SHP77 (cell line): Measurements from ENCODE around the gene RXFP3.
"Not testable (repeated sequence)": the region's sequence is repeated elsewhere in the genome, so short reads cannot be mapped to it uniquely, and the experiment has no call there.

Experiments used
- DNase-seq, 2 experiments: peaks; one replicate each; lab custom pipeline; 2025; lab: John Stamatoyannopoulos, UW

The RXFP3 gene

DNA sequence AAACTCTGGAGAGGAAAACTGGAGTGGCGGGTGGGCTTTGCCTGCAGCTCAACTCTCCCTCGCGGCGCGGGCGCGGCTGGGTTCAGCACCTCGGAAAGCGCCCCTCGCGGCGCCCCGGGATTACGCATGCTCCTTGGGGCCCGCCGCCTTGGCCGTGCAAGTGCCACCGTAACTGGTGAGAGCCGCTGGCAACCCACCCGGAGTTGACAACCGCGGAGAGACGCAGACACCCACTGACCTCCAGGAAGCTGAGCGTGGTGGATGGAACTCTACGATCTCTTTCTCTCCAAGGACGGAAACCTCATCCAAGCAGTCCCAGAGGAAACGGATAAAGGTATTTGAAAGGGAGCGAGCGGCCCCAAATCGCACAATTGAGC is 194 bp upstream of the RXFP3 start:
- DNase-seq, result no peak

DNA sequence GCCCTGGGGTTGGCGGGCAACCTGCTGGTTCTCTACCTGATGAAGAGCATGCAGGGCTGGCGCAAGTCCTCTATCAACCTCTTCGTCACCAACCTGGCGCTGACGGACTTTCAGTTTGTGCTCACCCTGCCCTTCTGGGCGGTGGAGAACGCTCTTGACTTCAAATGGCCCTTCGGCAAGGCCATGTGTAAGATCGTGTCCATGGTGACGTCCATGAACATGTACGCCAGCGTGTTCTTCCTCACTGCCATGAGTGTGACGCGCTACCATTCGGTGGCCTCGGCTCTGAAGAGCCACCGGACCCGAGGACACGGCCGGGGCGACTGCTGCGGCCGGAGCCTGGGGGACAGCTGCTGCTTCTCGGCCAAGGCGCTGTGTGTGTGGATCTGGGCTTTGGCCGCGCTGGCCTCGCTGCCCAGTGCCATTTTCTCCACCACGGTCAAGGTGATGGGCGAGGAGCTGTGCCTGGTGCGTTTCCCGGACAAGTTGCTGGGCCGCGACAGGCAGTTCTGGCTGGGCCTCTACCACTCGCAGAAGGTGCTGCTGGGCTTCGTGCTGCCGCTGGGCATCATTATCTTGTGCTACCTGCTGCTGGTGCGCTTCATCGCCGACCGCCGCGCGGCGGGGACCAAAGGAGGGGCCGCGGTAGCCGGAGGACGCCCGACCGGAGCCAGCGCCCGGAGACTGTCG is 976 bp downstream of the RXFP3 start:
- DNase-seq, result no peak

DNA sequence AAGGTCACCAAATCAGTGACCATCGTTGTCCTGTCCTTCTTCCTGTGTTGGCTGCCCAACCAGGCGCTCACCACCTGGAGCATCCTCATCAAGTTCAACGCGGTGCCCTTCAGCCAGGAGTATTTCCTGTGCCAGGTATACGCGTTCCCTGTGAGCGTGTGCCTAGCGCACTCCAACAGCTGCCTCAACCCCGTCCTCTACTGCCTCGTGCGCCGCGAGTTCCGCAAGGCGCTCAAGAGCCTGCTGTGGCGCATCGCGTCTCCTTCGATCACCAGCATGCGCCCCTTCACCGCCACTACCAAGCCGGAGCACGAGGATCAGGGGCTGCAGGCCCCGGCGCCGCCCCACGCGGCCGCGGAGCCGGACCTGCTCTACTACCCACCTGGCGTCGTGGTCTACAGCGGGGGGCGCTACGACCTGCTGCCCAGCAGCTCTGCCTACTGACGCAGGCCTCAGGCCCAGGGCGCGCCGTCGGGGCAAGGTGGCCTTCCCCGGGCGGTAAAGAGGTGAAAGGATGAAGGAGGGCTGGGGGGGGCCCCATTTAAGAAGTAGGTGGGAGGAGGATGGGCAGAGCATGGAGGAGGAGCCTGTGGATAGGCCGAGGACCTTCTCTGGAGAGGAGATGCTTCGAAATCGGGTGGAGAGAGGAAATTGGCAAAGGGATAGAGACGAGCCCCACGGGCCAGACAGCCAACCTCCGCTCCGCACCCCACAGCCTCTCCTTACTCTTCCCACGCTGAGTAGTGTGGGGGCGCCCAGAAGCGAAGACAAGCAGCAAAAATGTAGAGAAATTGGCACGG is 1.7 kb downstream of the RXFP3 start:
- DNase-seq, result no peak

DNA sequence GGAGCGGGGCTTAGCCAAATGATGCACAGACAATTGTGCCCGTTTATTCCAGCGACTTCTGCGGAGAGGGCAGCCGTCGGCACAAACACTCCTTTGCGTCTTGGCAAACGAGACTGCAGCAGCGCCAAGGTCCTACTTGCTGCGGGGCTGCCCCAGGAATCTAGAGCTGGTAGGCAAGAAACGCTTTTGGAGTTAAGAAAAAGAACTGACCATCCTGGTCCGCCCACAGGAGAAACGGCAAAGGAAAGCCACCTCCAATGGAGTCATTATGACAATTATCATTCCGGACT is 2.3 kb downstream of the RXFP3 start:
- no peak for DNase-seq

DNA sequence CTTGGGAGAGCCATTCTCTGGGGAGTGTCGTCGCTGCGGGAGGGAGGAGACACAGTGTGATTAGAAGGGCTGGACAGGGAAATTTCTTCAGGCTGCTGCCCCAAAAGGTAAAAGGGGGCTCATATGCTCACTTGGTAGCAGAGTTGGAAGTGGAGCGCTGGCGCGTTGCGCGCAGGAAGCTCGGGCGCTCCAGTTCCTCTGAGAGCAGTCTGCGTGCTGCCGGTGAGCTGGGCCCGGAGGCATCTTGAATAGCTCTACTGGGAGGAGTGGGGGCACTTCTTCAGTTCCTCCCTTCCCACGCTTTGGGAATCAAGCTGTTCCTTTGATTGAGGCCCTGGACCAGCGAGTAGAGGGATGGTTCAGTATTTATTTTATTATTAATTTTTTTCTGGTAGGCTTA is 2.7 kb downstream of the RXFP3 start:
- no peak for DNase-seq

DNA sequence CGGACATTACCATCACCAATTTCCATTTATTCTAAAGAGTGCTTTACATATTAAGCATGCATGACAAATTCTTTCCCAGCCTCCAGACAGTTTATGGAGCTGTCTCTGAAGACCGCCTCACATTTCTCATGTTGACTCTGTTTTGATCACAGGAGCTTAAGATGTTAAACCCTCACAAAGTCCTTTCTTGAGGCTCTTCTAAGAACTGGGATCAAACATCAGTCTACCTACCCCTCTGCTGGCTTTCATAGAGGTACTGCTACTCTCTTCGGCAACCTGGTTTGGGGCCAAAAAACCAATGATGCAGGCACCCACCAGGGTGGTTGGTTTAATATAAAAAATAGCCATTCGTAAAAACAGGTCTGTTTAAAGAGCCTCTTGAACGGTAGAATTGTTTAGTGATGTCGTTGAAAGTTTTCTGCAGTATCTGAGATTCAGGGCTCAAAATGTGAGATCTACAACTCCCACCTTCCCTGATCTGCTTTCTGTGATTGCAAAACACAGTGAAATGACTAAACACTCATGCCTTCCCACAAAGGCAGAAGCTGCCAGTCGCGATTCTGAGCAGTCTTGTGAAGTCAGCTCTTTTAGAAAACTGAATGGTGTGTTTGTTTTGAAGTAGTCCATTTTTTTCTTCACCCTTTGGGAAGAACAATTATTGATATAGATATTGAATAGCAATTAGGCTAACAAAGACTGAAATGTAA is 3.5 kb downstream of the RXFP3 start:
- DNase-seq, result no peak

DNA sequence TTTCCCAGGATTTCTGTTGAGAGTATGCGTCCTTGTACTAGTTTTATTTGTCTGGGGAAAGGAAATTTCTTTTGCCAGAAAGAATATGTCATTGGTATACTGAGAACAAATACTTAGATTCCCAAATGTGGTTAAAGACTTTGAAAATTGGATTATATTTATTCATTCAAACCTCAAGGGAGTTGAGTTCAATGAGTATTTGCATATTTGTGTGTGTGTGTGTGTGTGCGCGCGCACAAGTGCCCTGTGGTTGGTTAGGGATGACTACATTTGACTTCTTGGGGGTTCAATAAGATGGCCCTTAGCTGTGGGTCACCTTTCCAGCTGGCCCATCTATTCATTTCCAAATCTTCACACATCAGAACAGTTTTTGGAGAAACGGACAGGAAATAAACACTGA is 4.9 kb downstream of the RXFP3 start:
- no peak for DNase-seq

DNA sequence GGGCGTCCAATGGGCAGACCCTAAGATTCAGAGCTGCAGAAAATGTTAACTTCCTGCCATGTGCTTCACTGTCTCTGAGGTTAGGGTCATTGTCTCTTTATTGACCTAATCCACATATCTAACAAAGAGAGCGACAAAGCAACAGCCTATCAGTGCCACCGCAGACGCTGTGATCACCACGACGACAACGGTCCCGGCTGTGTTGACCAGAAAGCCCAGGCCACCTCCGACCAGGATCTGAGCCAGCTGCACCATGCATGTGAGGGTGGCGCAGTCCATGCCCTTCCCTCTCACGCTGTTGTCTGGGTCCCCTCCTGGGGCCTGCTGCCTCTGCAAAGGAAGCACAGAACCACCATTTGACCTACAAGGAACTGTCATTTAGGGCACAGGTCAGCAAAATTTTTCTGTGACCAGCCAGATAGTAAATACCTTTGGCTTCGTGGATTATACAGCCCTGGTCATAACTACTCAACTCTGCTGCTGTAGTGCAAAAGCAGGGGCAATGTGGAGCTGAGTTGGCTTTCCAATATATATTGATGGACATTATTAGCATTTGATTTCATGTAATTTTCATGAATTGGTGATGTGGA is 8.5 kb downstream of the RXFP3 start:
- DNase-seq, result no peak

DNA sequence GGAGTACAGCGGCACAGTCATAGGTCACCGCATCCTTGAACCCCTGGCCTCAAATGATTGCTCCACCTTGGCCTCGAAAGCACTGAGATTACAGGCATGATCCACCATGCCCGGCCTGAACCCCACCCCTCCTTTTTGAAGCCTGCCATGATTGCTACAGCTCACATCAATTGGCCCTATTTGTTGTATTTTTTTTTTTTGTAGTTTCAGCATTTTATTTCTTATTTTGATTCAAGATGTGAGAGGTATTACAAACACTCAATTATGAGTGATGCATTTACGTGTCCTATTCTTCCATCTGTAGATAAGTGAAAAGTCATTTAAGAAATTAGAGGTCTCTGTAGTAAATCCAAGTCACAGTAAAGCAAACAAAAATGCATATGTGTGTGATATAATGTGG is 16.0 kb downstream of the RXFP3 start:
- not testable (repeated sequence) for DNase-seq

DNA sequence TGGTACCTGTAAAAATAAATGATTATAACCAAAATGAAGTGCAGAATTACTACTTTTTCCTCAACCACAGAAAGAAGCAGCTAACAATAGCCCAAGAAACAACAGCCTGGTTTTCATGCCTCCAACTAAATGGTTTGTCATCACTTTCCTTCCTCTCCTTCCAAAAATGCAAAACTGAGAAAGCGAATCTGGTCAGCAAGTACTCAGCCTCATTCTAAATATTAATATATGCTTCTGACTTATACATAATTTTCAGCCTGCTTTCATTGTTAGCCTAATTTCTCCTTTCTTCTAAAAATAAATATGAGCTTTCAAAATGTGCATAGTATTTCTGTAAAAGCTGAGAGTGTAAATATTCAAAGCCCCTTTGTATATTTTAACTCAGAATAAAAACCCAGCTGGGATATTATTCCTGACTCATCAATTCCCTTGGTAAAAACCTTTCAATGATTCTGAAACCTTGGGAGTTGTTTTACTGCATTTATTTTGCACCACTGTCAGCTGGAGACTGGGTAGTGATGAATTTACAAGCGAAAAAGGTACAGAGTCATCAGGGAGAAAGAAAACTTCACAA is 21.5 kb downstream of the RXFP3 start:
- DNase-seq, result no peak

DNA sequence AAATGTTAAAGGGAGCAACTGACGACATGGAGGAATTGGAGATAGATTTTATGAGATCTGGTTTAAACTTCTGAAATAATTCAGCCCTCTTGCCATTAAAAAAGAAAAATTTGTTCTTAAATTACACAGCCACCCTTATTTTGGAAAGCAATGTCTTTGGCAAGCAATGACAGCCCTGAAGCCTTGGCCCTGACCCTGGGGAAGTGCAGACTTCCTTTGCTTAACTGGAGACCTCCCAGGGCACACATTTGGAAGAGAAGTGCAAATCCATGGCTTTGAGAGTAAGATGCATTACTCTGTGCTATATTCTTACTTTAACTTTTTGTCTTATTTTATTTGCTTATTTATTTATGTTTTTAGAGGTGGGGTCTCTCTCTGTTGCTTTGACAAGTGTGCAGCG is 22.0 kb downstream of the RXFP3 start:
- no peak for DNase-seq

DNA sequence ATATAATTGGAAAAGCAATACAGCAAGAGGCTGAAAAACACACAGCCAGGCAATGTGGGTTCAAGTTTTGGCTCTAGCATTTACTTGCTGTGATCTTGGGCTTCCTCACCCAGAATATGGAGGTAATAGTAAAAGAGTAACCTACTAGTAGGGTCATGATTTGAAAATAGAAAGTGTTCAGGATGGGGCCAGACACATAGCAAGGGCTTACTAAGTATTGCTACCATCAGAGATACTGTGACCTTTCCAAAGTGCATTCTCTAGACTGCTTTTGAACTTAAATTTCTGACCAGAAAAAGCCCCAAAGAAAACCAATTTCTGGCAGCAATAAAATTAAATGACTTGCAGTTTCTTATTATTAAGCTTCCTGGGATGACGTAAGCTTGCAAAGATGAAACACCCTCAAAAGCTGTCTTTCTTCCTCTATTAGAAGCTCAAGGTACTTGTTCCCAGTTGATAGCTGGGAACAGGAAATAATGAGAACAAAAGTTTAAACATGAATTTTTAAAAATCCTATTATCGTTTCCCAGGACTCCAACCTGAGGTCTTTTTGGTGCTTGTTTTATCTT is 28.0 kb downstream of the RXFP3 start:
- no peak for DNase-seq

DNA sequence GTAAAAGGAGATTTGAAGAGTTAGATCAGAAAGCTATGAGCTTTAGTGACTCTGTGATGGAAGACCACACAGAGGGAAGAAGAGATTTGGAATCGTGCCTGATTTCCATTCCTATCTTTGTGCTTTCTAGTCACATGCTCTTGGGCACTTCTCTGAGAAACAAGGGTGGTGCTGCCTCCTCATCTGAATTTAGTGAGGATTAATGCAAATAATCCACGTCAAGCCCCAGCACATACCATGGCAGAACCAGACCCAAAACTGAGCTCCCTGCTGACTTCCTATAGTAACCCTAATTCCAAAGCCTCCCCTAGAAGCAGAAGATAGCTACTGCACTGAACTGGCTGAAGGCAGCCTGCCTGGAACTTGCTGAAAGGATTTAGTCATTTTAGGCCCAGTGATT is 30.6 kb downstream of the RXFP3 start:
- no peak for DNase-seq

DNA sequence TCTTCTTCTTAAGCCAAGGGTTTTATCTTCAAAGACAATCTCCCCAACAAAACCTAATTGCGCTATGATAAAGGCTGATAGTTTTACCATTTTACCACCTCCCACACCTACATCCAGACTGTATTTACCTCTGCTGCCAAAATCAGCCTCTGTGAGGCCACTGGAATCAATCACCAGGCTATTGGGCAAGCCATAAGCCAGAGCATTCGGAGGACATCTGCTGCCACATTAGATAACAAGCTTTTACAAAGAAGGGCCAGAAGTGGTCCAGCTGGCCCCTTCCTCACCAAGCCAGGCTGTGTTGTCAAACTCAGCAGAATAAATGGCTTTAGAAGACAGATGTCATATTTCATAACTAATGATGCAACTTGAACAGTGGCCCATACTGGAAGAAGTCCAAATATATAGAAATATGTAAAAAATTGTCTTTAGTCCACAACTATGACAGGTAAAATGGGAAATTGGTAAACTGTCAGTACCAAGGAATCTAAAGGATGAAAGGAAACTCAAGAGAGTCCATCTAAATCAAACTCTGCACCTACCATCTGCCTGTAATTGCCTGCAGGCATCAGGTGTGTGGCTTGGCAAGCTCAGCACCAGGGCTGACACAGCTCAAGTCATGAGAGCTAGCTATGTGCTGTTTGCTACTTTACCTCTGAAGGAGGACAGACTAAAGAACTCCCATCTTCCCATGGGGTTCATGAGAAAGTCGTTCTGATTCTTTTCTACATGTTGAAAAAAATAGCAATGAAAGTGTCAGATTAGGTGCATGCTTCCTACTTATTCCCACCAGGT is 32.2 kb downstream of the RXFP3 start:
- DNase-seq, result peak in 1 of 2 experiments; percentile 7

DNA sequence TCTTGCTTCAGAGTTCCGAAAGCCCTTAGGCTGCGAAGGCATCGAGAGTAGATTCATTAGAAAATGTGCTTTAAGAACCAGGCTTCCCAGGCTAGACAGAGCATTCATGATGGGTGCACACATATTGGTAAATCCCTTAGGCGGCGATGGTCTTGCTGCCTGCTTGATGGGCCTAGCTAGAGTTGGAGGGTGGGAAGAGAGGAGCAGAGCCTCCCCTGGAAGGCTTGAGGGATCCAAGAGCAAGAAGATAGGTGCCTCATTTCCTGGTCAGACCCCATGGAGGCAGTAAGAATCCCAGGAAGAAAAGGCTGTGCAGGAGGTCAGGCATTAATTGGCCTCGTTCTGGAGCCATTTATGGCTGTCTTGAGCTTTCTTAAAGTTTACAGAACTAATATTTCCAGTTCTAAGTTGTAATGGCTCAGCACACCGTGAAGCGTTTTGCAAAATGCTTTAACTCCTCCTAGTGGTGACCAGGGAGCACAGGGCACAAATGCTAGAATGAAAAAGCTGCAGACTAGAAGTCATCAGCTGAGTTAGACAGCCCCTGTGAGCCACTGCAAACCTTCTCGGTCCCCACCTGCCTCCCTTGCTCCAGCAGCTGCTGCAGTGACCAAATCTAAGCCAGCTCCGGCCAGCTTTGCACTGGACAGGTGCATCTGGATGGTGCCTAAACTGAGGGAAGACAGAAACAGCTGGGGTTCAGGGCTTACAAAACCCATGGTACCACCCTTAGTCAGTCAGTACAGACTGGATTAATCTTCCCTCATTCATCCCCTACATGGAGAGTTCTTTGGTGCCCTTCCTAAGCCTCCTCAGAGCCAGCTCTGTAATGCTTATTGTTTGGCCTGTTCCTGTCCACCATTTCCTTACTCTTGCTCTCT is 33.6 kb downstream of the RXFP3 start:
- DNase-seq, result peak; percentile 72 to 82

DNA sequence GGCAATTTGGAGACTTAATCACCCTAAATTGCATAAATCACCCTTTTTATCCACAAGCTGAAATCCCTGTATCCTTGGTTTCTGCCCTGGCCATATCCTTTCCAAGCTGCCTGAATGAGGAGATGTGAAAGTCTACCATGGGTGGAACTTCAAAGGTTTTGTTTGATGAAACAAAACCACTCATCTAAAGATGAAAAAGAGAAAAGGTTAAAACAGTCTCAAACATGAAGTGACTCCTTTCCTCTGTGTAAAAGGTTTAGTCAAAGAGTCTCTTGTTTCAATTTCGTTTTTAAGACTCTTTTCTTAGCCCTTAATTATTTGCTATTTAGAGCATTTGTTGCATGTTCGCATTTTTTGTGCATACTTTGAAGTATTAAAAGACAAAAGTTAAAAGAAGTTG is 37.1 kb downstream of the RXFP3 start:
- no peak for DNase-seq

DNA sequence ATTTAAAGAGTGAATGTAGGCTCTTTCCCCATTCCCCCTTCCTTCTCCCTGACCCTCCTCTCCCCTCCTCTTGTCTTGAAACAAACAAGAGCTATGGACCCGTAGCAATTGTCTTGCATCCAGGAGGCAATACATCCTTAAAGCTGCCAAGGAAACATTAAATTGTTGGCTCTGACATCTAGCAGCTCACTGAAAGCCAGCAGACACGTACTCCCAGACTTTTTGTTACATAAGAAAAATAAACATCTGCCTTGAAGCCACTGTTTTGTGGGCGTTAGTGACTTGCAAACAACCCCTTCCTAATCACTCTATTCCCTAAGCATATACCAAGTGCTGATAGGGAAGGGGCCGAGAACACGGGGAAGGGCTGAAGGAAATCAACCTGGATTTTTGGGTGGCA is 39.7 kb downstream of the RXFP3 start:
- no peak for DNase-seq

DNA sequence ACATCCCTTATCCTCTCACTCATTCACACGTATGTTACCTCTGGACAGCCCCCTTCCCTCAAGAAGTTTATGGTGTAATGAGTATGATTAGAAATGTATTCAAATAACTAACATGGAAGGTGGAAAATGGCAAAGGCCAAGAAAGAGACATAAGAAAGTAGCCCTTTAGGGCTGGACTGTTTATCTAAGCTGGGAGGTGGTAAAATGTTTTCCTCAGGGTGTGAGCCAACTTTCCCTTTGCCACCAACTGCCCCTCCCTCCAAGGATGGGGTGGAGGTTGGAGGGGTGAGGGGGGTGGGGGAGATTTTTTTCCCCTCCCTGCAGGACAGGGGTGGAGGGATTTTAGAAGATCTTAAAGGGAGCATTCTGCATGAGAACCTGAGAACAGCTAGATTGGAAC is 40.1 kb downstream of the RXFP3 start:
- DNase-seq, result no peak

DNA sequence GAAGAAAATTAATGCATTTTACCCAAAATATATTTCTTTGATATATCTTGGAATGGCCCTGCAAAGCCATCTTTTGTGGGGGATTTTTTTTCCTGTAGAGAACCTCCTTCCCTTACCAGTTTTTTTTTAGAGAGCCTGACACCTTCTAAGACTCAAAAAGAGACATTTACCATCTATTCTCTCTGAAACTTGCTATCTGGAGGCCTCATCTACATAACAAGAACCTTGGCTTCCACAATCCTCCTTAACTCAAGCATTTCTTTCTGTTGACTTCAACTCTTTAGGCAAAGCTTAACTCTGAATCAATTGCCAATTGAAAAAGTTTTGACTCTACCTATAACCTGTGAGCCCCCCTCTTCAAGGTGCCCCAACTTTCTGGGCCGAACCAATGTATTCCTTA is 42.1 kb downstream of the RXFP3 start:
- no peak for DNase-seq

DNA sequence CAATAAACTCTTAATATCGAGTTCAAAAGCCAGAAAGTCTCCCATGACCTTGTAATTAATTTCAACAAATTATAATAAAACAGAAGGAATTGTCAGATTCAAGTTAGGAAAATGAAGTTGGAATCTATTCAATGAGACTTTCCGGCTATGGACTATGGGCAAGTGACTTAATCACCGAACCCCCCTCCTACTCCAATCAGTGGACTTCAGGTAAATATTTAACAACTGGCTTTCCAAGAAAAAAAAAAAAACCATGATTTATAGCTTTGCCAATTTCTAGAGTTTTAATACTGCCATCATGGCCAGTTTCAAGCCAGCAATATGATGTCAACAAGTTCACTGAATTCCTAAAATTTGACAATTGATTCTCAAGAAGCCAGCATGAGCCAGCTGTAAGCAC is 43.8 kb downstream of the RXFP3 start:
- no peak for DNase-seq
